ENCODE results near the gene AHRR.
"Not testable (repeated sequence)": the region's sequence is repeated elsewhere in the genome, so short reads cannot be mapped to it uniquely, and the experiment has no call there.

Gene AHRR

GRCh38 chr5:375921-376798 lies 54.6 kb downstream of the AHRR start:
- H3K9me3 ChIP-seq (ENCODE audit: control insufficient read depth, low read length): no peaks in the 10 kb centered on the region
- no peaks in the 10 kb centered on the region for H3K36me3 ChIP-seq (ENCODE audit: control insufficient read depth, insufficient read depth, low read length)
- WGBS, 2 experiments (ENCODE audit: insufficient coverage in 2 of 2): 93% methylated on average over 20 to 21 of the region's 30 CpGs
- H3K4me3 ChIP-seq (ENCODE audit: extremely low read depth, insufficient read depth, low read length, poor library complexity, severe bottlenecking): no peak overlapping the region
- no peak overlapping the region for H3K27ac ChIP-seq (ENCODE audit: low read depth, low read length, severe bottlenecking)
- H3K4me1 ChIP-seq (ENCODE audit: control insufficient read depth, insufficient read depth, low read length, poor library complexity, severe bottlenecking): peaks cover 11% of the 10 kb centered on the region

GRCh38 chr5:376799-377325 lies 55.3 kb downstream of the AHRR start:
- Histone ChIP-seq H3K4me3 (ENCODE audit: extremely low read depth, insufficient read depth, low read length, poor library complexity, severe bottlenecking) (no peak overlapping the region), H3K4me1 (ENCODE audit: control insufficient read depth, insufficient read depth, low read length, poor library complexity, severe bottlenecking) (peaks cover 9% of the 10 kb centered on the region), H3K9me3 (ENCODE audit: control insufficient read depth, low read length) (no peaks in the 10 kb centered on the region), H3K36me3 (ENCODE audit: control insufficient read depth, insufficient read depth, low read length) (no peaks in the 10 kb centered on the region), H3K27ac (ENCODE audit: low read depth, low read length, severe bottlenecking) (no peak overlapping the region)
- WGBS, 2 experiments (ENCODE audit: insufficient coverage in 2 of 2): 93 to 97% methylated on average over 8 to 9 of the region's 12 CpGs

GRCh38 chr5:377326-377981 lies 55.9 kb downstream of the AHRR start:
- Histone ChIP-seq H3K9me3 (ENCODE audit: control insufficient read depth, low read length) (no peaks in the 10 kb centered on the region), H3K27ac (ENCODE audit: low read depth, low read length, severe bottlenecking) (no peak overlapping the region), H3K4me1 (ENCODE audit: control insufficient read depth, insufficient read depth, low read length, poor library complexity, severe bottlenecking) (peaks cover 7% of the 10 kb centered on the region), H3K4me3 (ENCODE audit: extremely low read depth, insufficient read depth, low read length, poor library complexity, severe bottlenecking) (no peak overlapping the region), H3K36me3 (ENCODE audit: control insufficient read depth, insufficient read depth, low read length) (no peaks in the 10 kb centered on the region)
- WGBS, 2 experiments (ENCODE audit: insufficient coverage in 2 of 2): 93 to 96% methylated on average over 9 of the region's 10 CpGs

- H3K9me3 ChIP-seq (ENCODE audit: control insufficient read depth, low read length): no peaks in the 10 kb centered on the region
- peaks cover under 1% of the 10 kb centered on the region for H3K4me1 ChIP-seq (ENCODE audit: control insufficient read depth, insufficient read depth, low read length, poor library complexity, severe bottlenecking)
- WGBS, 2 experiments (ENCODE audit: insufficient coverage in 2 of 2): 92% methylated on average over 3 to 5 of the region's 8 CpGs
- H3K4me3 ChIP-seq (ENCODE audit: extremely low read depth, insufficient read depth, low read length, poor library complexity, severe bottlenecking): no peak overlapping the region
- H3K36me3 ChIP-seq (ENCODE audit: control insufficient read depth, insufficient read depth, low read length): no peaks in the 10 kb centered on the region
- no peak overlapping the region for H3K27ac ChIP-seq (ENCODE audit: low read depth, low read length, severe bottlenecking)
Observed at GRCh38 chr5:378301-378891, 56.9 kb downstream of the AHRR start.

GRCh38 chr5:378976-379742 lies 57.6 kb downstream of the AHRR start:
- Histone ChIP-seq H3K27ac (ENCODE audit: low read depth, low read length, severe bottlenecking) (no peak overlapping the region), H3K4me3 (ENCODE audit: extremely low read depth, insufficient read depth, low read length, poor library complexity, severe bottlenecking) (no peak overlapping the region), H3K4me1 (ENCODE audit: control insufficient read depth, insufficient read depth, low read length, poor library complexity, severe bottlenecking) (no peaks in the 10 kb centered on the region), H3K9me3 (ENCODE audit: control insufficient read depth, low read length) (no peaks in the 10 kb centered on the region), H3K36me3 (ENCODE audit: control insufficient read depth, insufficient read depth, low read length) (no peaks in the 10 kb centered on the region)
- WGBS, 2 experiments (ENCODE audit: insufficient coverage in 2 of 2): 87 to 93% methylated on average over 11 to 15 of the region's 16 CpGs

- WGBS, 2 experiments (ENCODE audit: insufficient coverage in 2 of 2): 100% methylated on average over 1 of the region's 2 CpGs
- Histone ChIP-seq H3K4me1 (ENCODE audit: control insufficient read depth, insufficient read depth, low read length, poor library complexity, severe bottlenecking) (no peaks in the 10 kb centered on the region), H3K9me3 (ENCODE audit: control insufficient read depth, low read length) (no peaks in the 10 kb centered on the region), H3K36me3 (ENCODE audit: control insufficient read depth, insufficient read depth, low read length) (no peaks in the 10 kb centered on the region), H3K27ac (ENCODE audit: low read depth, low read length, severe bottlenecking) (no peak overlapping the region), H3K4me3 (ENCODE audit: extremely low read depth, insufficient read depth, low read length, poor library complexity, severe bottlenecking) (no peak overlapping the region)
Observed at GRCh38 chr5:380701-381309, 59.3 kb downstream of the AHRR start.

GRCh38 chr5:383066-383465 lies 61.6 kb downstream of the AHRR start:
- Histone ChIP-seq H3K36me3 (ENCODE audit: control insufficient read depth, insufficient read depth, low read length) (no peaks in the 10 kb centered on the region), H3K27ac (ENCODE audit: low read depth, low read length, severe bottlenecking) (no peak overlapping the region), H3K4me3 (ENCODE audit: extremely low read depth, insufficient read depth, low read length, poor library complexity, severe bottlenecking) (no peak overlapping the region), H3K4me1 (ENCODE audit: control insufficient read depth, insufficient read depth, low read length, poor library complexity, severe bottlenecking) (no peaks in the 10 kb centered on the region), H3K9me3 (ENCODE audit: control insufficient read depth, low read length) (no peaks in the 10 kb centered on the region)

- Histone ChIP-seq H3K27ac (ENCODE audit: low read depth, low read length, severe bottlenecking) (no peak overlapping the region), H3K36me3 (ENCODE audit: control insufficient read depth, insufficient read depth, low read length) (no peaks in the 10 kb centered on the region), H3K4me1 (ENCODE audit: control insufficient read depth, insufficient read depth, low read length, poor library complexity, severe bottlenecking) (no peaks in the 10 kb centered on the region), H3K9me3 (ENCODE audit: control insufficient read depth, low read length) (no peaks in the 10 kb centered on the region), H3K4me3 (ENCODE audit: extremely low read depth, insufficient read depth, low read length, poor library complexity, severe bottlenecking) (no peak overlapping the region)
- WGBS, 2 experiments (ENCODE audit: insufficient coverage in 2 of 2): 69 to 100% methylated on average over 1 to 2 of the region's 3 CpGs
Observed at GRCh38 chr5:383621-384020, 62.1 kb downstream of the AHRR start.

- not testable (repeated sequence) for H3K4me3 ChIP-seq (ENCODE audit: extremely low read depth, insufficient read depth, low read length, poor library complexity, severe bottlenecking); H3K9me3 ChIP-seq (ENCODE audit: control insufficient read depth, low read length); H3K27ac ChIP-seq (ENCODE audit: low read depth, low read length, severe bottlenecking); H3K36me3 ChIP-seq (ENCODE audit: control insufficient read depth, insufficient read depth, low read length); H3K4me1 ChIP-seq (ENCODE audit: control insufficient read depth, insufficient read depth, low read length, poor library complexity, severe bottlenecking)
- WGBS, 2 experiments (ENCODE audit: insufficient coverage in 2 of 2): 92 to 100% methylated on average over 4 to 5 of the region's 7 CpGs
Observed at GRCh38 chr5:384576-384975, 63.1 kb downstream of the AHRR start.

- no peaks in the 10 kb centered on the region for H3K36me3 ChIP-seq (ENCODE audit: control insufficient read depth, insufficient read depth, low read length)
- H3K4me3 ChIP-seq (ENCODE audit: extremely low read depth, insufficient read depth, low read length, poor library complexity, severe bottlenecking): no peak overlapping the region
- no peaks in the 10 kb centered on the region for H3K9me3 ChIP-seq (ENCODE audit: control insufficient read depth, low read length)
- no CpG with 5 or more reads among the region's 1 CpG for WGBS, 2 experiments (ENCODE audit: insufficient coverage in 2 of 2)
- no peaks in the 10 kb centered on the region for H3K4me1 ChIP-seq (ENCODE audit: control insufficient read depth, insufficient read depth, low read length, poor library complexity, severe bottlenecking)
- H3K27ac ChIP-seq (ENCODE audit: low read depth, low read length, severe bottlenecking): no peak overlapping the region
Observed at GRCh38 chr5:385321-385720, 63.8 kb downstream of the AHRR start.
